ENCODE measurements around the gene TUBGCP6.
"Not testable (repeated sequence)": the region's sequence is repeated elsewhere in the genome, so short reads cannot be mapped to it uniquely, and the experiment has no call there.

Gene TUBGCP6

DNA sequence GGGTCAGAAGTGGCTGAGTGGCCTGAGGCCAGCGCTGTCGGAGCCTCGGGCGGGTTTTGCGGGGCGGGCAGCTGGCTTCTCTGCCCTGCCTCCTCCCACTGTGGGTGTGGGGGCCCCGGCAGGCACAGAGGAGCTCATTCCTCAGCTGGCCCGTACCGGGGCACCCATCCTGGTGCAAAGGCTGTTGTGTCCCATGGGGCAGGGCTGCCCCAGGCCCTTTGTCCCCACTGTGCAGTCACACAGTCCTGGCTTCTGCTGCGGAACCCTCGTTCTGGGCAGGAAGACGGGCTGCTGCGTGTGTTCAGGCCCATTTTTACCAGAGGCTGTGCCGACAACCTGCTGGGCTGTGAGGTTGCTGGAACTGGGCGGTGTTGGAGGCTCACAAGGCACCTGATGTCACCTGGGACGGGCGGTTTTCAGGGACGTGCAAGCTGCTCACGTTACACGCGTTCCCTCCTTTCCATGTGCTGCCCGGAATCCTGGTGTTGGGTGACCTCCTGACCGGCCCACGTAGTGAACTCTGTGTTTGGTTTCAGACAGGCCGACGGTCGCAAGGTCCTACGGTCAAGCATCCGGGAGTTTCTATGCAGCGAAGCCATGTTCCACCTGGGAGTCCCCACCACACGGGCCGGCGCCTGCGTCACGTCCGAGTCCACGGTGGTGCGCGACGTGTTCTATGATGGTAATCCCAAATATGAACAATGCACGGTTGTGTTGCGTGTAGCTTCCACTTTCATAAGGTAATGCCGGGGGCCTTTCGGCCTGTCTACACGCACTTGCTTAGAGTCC, 38.8 kb downstream of the TUBGCP6 start:
- TF ChIP-seq PATZ1 (CRISPR knock-in tag; IDR thresholded peaks at IDR 0.05; ENCODE audit: borderline replicate concordance) (no peak), OSR1 (CRISPR knock-in tag; IDR thresholded peaks at IDR 0.05) (no peak), ISL1 (CRISPR knock-in tag; IDR thresholded peaks at IDR 0.05) (no peak), PPARA (CRISPR knock-in tag; IDR thresholded peaks at IDR 0.05; ENCODE audit: borderline replicate concordance) (no peak), ESRRG (CRISPR knock-in tag; IDR thresholded peaks at IDR 0.05) (no peak), BACH2 (CRISPR knock-in tag; IDR thresholded peaks at IDR 0.05; ENCODE audit: borderline replicate concordance) (no peak), SNAI2 (CRISPR knock-in tag; IDR thresholded peaks at IDR 0.05) (no peak), CREB5 (CRISPR knock-in tag; IDR thresholded peaks at IDR 0.05; ENCODE audit: low read depth) (no peak), POU6F1 (CRISPR knock-in tag; IDR thresholded peaks at IDR 0.05; ENCODE audit: borderline replicate concordance, low read depth) (no peak), ARNTL (CRISPR knock-in tag; IDR thresholded peaks at IDR 0.05; ENCODE audit: borderline replicate concordance, low read depth) (no peak)
- TF ChIP-seq, protein P1, sequence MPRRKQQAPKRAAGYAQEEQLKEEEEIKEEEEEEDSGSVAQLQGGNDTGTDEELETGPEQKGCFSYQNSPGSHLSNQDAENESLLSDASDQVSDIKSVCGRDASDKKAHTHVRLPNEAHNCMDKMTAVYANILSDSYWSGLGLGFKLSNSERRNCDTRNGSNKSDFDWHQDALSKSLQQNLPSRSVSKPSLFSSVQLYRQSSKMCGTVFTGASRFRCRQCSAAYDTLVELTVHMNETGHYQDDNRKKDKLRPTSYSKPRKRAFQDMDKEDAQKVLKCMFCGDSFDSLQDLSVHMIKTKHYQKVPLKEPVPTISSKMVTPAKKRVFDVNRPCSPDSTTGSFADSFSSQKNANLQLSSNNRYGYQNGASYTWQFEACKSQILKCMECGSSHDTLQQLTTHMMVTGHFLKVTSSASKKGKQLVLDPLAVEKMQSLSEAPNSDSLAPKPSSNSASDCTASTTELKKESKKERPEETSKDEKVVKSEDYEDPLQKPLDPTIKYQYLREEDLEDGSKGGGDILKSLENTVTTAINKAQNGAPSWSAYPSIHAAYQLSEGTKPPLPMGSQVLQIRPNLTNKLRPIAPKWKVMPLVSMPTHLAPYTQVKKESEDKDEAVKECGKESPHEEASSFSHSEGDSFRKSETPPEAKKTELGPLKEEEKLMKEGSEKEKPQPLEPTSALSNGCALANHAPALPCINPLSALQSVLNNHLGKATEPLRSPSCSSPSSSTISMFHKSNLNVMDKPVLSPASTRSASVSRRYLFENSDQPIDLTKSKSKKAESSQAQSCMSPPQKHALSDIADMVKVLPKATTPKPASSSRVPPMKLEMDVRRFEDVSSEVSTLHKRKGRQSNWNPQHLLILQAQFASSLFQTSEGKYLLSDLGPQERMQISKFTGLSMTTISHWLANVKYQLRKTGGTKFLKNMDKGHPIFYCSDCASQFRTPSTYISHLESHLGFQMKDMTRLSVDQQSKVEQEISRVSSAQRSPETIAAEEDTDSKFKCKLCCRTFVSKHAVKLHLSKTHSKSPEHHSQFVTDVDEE (CRISPR knock-in tag; IDR thresholded peaks at IDR 0.05), result no peak
- no peak for ATAC-seq

DNA sequence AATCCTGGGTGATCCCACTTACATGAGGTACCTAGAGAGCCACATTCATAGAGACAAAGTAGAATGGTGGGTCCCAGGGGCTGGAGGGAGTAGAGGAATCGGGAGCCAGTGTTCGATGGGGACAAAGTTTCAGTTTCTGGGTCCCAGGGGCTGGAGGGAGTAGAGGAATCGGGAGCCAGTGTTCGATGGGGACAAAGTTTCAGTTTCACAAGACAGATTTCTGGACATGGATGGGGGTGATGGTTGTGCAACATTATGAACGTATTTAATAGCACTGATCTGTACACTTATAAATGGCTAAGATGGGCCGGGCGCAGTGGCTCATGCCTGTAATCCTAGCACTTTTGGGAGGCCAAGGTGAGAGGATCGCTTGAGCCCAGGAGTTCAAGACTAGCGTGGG, 39.8 kb downstream of the TUBGCP6 start:
- ATAC-seq, result not testable (repeated sequence)

- ATAC-seq, result no peak
These were observed 40.3 kb downstream of the TUBGCP6 start for GRCh38 chr22:50204571-50204970.

GRCh38 chr22:50203288-50203687, 41.5 kb downstream of the TUBGCP6 start:
- ATAC-seq, result no peak
- no peak for TF ChIP-seq ZNF70 (CRISPR knock-in tag; IDR thresholded peaks at IDR 0.05)
- TF ChIP-seq RARB (CRISPR knock-in tag; IDR thresholded peaks at IDR 0.05), result no peak
- no peak for TF ChIP-seq CSDC2 (CRISPR knock-in tag; IDR thresholded peaks at IDR 0.05)
- TF ChIP-seq ZC3H10 (CRISPR knock-in tag; IDR thresholded peaks at IDR 0.05), result no peak
- TF ChIP-seq SNAI2 (CRISPR knock-in tag; IDR thresholded peaks at IDR 0.05), result no peak
- no peak for TF ChIP-seq GLIS3 (CRISPR knock-in tag; IDR thresholded peaks at IDR 0.05)
- no peak for TF ChIP-seq CREB5 (CRISPR knock-in tag; IDR thresholded peaks at IDR 0.05; ENCODE audit: low read depth)
- TF ChIP-seq TOX (CRISPR knock-in tag; IDR thresholded peaks at IDR 0.05; ENCODE audit: borderline replicate concordance), result no peak
- no peak for TF ChIP-seq BACH2 (CRISPR knock-in tag; IDR thresholded peaks at IDR 0.05; ENCODE audit: borderline replicate concordance)
- no peak for TF ChIP-seq OSR1 (CRISPR knock-in tag; IDR thresholded peaks at IDR 0.05)
- TF ChIP-seq ZNF565 (CRISPR knock-in tag; conservative IDR thresholded peaks at IDR 0.05; ENCODE audit: low read depth), result no peak
- TF ChIP-seq, protein P1 (CRISPR knock-in tag; IDR thresholded peaks at IDR 0.05), result no peak

More at GRCh38 chr22:50204571-50204970, 40.3 kb downstream of the TUBGCP6 start:
- TF ChIP-seq ZNF70 (CRISPR knock-in tag; IDR thresholded peaks at IDR 0.05), result no peak
- TF ChIP-seq, protein P1 (CRISPR knock-in tag; IDR thresholded peaks at IDR 0.05), result no peak

Measured in SK-N-SH treated with all-trans-retinoic acid at 6 μM for 48 hours (cell line).